ENCODE results near the gene ZC3H4. TPM values are rescaled to one million over a fixed set of nuclear protein-coding genes. Genes with fewer than 3 reads are reported as not detected.
A peak's percentile ranks its signal among the peaks of the same experiment; 100 is the strongest.

The ZC3H4 gene
- total RNA-seq (10 to 100 TPM; 19.3 to 25.3 (median 21.8) TPM), polyA plus RNA-seq (10 to 100 TPM in 1 of 3 donors, 1 to 10 TPM in 2; 5.4 to 21.9 (median 6.7) TPM)

DNA sequence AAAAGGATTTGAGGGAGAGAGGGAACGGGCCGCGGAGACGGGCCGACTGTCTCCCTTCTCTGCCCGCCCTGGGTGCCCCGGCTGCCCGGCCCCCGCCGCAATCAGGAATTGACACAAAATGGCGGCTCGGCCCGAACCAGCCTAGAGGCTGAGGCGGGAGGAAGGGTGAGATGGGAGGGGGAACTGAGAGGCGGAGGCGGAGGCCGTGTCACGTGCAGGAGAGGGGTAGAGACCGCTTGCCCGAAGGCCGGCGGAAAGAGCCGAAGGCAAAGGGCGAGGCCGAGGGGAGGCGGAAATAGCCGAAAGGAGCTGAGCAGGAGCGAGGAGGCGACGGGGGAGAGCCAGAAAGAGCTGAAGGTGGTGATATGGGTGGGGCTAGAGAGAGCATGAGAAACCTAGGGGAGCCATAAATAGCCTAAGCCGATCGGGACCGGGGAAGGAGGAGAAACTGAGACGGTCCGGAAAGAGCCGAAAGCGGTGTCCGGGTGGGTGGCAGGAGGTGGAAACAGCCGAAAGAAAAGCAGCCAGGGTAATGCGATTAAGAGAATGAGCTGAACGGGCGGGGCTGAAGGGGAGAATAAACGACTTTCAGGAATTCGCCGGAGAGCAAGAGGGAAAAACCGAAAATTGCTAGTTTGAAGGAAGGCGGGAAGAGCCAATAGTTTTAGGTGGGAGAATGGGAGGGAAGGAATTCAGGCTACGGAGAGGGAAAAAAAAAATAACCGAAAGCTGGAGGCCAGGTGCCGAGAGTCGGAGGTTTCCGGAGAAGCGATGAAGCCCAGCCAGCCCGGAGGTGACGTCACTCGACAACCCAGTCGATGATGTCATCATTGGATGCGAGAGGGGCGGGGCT, at the start of gene ZC3H4:
Gene ZC3H4, minus strand, starts transcription at position 780 of the 853 bp plus-strand sequence. CDS start 1,192 bp downstream, outside the sequence.
- peaks cover 0 to 28% (median 27%) of the 10 kb centered on the region in 4 donors for H3K4me1 ChIP-seq
- 0% methylated on average over 59 of the region's 59 CpGs for WGBS, 2 donors
- H3K9me3 ChIP-seq: no peaks in the 10 kb centered on the region
- peak; percentile 100 for DNase-seq
- H3K27me3 ChIP-seq: no peaks in the 10 kb centered on the region
- intact Hi-C loops (cut with DNase I): loop anchor here (1.0 to 5.0 kb wide), 2 partner anchors 17 to 251 kb away; partner anchors contain the start of genes ARHGAP35 and SAE1
- peak within 1 kb of the TSS; percentile 97 to 100 (median 100) for H3K27ac ChIP-seq
- peak within 1 kb of the TSS; percentile 78 to 98 (median 97) for H3K4me3 ChIP-seq
- peak; percentile 69 to 74 for TF ChIP-seq POLR2A (IDR thresholded peaks at IDR 0.05)
- TF ChIP-seq, protein P1, sequence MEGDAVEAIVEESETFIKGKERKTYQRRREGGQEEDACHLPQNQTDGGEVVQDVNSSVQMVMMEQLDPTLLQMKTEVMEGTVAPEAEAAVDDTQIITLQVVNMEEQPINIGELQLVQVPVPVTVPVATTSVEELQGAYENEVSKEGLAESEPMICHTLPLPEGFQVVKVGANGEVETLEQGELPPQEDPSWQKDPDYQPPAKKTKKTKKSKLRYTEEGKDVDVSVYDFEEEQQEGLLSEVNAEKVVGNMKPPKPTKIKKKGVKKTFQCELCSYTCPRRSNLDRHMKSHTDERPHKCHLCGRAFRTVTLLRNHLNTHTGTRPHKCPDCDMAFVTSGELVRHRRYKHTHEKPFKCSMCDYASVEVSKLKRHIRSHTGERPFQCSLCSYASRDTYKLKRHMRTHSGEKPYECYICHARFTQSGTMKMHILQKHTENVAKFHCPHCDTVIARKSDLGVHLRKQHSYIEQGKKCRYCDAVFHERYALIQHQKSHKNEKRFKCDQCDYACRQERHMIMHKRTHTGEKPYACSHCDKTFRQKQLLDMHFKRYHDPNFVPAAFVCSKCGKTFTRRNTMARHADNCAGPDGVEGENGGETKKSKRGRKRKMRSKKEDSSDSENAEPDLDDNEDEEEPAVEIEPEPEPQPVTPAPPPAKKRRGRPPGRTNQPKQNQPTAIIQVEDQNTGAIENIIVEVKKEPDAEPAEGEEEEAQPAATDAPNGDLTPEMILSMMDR (IDR thresholded peaks at IDR 0.05): no peak
- peak in 1 of 4 donors; percentile 73 for TF ChIP-seq EP300 (IDR thresholded peaks at IDR 0.05)
- peak; percentile 90 to 95 (median 93) for TF ChIP-seq POLR2AphosphoS5 (IDR thresholded peaks at IDR 0.05)
- no peaks in the 10 kb centered on the region for H3K36me3 ChIP-seq

DNA sequence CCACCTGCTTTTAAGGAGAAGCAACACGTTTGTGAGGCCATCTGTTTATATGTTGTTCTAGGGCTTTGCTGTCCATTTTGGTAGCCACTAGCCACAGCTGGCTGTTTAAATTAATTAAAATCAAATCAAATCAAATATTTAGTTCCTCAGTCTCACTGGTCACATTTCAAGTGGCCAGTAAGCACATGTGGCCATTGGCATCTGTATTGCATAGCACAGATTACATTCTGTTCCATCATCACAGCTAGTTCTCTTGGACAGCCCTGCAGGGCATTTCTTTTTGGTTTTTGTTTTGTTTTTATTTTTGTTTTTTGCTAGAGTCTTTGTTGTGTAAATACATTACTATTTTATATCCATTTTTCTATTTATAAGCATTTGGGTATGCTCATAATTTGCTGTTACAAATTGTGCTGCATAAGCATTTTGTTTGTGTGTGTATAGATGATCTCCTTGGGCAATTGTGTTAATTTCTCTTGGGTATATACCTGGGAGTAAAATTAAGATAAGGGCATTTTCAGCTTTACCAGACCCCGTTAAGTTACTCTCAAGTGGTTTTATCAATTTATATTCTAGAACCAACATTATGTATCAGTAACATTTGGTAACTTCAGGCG, 48.4 kb upstream of the ZC3H4 start:
- Histone ChIP-seq H3K27me3 (no peaks in the 10 kb centered on the region), H3K36me3 (peaks cover 0 to 30% (median 0%) of the 10 kb centered on the region in 4 donors), H3K27ac (peak overlapping the region; percentile 5 to 64 (median 44)), H3K4me1 (peaks cover 0 to 55% (median 49%) of the 10 kb centered on the region in 4 donors), H3K9me3 (no peaks in the 10 kb centered on the region), H3K4me3 (no peak overlapping the region)
- TF ChIP-seq POLR2A (IDR thresholded peaks at IDR 0.05): no peak
- no peak for DNase-seq
- 78% methylated on average over 3 of the region's 3 CpGs for WGBS, 2 donors
- intact Hi-C loops (cut with DNase I): no loop called here

DNA sequence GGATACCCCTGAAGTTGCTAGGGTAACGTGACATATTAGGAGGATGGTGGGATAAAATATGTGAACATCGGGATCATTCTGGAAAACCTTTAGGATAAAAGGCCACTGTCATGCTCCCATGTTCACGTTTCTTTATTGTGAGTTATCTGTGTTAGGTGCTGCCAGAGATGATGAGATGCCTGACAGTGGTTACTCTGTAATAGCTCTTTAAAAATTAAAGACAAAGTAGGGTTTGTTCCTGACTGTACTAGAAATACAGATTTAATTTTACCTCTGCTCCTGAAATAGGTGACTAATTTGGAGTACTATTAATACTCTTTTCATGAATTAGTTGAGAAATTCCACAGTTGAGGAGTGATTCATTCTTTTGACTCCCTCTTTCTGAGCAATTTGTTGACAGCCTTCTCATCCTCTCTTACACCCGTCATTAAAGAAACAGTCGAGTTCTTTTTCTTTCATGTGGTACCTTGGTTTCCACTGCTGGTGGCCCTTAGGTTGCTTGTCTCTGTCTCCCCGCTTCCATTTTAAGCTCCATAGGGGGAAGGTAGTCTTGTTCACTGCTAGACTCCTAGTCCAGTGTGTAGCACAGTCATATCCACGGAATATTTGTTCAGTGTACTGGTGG, 45.4 kb upstream of the ZC3H4 start:
- Histone ChIP-seq H3K4me3 (no peak overlapping the region), H3K27me3 (no peaks in the 10 kb centered on the region), H3K36me3 (peaks cover 0 to 36% (median 5%) of the 10 kb centered on the region in 4 donors), H3K27ac (peak overlapping the region; percentile 80 to 89 (median 84)), H3K4me1 (peaks cover 0 to 82% (median 75%) of the 10 kb centered on the region in 4 donors), H3K9me3 (no peaks in the 10 kb centered on the region)
- TF ChIP-seq POLR2AphosphoS5 (IDR thresholded peaks at IDR 0.05) (no peak), EP300 (IDR thresholded peaks at IDR 0.05) (no peak), POLR2A (IDR thresholded peaks at IDR 0.05) (no peak)
- 58 to 63% methylated on average over 7 of the region's 7 CpGs for WGBS, 2 donors
- intact Hi-C loops (cut with DNase I): loop anchor here (5.0 kb wide), 1 partner anchor 33 kb away; no protein-coding TSS in a partner anchor
- no peak for DNase-seq

DNA sequence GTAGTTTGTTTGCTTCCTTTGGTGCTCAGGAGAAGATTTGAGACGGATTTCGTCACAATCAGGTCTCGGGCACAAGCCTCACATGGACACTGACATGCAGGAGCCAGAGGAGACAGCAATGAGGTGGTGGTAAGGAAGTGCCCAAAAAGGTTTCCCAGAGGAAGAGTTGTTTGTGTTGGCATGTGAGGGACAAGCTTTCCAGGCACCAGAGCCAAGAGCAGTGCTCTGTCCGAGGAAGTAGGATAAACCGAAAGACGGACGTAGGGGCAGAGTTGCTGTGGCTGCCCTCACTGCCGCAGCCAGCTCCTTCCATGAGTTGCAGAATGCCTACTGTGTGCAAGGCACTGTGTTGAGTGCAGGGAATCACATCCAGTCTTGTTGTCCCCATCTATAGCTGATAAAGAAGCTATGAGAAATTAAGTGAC, 44.8 kb upstream of the ZC3H4 start:
- Histone ChIP-seq H3K36me3 (peaks cover 0 to 42% (median 5%) of the 10 kb centered on the region in 4 donors), H3K27ac (peak overlapping the region; percentile 80 to 89 (median 84)), H3K9me3 (no peaks in the 10 kb centered on the region), H3K4me3 (no peak overlapping the region), H3K4me1 (peaks cover 0 to 86% (median 80%) of the 10 kb centered on the region in 4 donors), H3K27me3 (no peaks in the 10 kb centered on the region)
- DNase-seq: no peak
- 23 to 47% methylated on average over 8 of the region's 8 CpGs for WGBS, 2 donors
- no peak for TF ChIP-seq POLR2A (IDR thresholded peaks at IDR 0.05)
- TF ChIP-seq POLR2AphosphoS5 (IDR thresholded peaks at IDR 0.05): no peak
- no peak for TF ChIP-seq EP300 (IDR thresholded peaks at IDR 0.05)
- TF ChIP-seq, protein P1 (IDR thresholded peaks at IDR 0.05): no peak
- intact Hi-C loops (cut with DNase I): loop anchor here (5.0 kb wide), 1 partner anchor 34 kb away; no protein-coding TSS in a partner anchor

All from sigmoid colon (tissue), 7 donors.